Skeletal muscle cell (primary cell): ENCODE data around the gene GABRR1.

Experiments used
- DNase-seq: peaks from one replicate; pipeline ENCODE4 v3.0.0-alpha.2; 2010; ENCODE audit warnings: low read depth
- H3K4me3 ChIP-seq: 2 replicates; pipeline ENCODE4 v1.5.1; 2011; ENCODE audit warnings: low read depth, mild to moderate bottlenecking, control low read depth, low read length, moderate library complexity

GABRR1 gene

DNA sequence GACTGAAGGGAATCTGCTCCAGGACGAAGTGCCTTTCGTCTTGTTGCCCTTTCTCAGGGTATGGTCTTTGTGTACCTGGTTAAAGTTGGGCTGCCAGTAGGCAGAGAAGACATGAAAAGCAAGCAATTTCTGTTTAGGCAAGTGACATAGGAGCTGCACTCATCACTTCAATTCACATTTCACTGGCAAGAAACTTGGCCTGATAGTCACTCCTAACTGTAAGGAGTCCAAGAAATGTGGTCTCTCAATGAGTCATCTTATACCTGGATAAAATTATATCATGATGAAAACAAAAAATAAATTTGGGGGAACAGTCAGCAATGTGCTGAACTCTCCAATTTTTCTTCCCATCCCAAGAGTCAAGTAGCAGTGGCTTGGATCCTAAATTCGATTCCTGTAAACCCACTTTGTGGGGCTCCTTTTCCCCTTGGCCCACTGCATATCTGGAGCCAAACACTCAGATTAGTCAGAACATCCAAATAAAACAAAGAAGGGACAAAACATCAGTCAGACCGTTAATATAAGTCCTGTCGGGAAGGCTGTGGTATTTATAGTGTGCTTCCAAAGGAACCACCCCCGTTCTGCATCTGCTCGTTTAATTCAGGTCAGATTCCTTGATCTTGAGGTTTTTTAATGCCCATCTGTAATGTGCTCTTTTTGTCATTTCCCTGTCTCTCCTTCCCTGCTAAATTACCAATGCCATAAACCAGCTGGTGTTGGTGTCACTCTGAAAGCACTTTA is 5.0 kb upstream of the GABRR1 start:
- peak; percentile 56 for DNase-seq
- H3K4me3 ChIP-seq = no peak overlapping the region

DNA sequence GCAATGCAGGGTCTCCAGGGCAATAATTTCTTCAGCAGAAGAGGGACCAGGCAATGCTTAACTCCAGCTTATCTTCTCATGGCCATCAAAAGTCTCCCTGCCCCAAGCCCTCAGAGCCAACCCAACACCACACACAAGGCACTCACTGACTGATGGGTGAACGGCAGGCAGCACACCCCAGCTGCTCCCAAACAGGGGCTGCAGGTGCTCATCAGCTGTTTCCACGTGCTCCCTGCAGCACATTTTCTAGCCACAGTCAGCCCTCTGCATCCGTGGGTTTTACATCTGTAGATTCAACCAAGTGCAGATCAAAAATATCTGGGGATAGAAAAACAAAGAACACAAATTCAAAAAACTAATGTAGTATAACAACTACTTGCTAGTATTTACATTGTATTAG is 4.0 kb upstream of the GABRR1 start:
- no peak for DNase-seq
- no peak overlapping the region for H3K4me3 ChIP-seq

DNA sequence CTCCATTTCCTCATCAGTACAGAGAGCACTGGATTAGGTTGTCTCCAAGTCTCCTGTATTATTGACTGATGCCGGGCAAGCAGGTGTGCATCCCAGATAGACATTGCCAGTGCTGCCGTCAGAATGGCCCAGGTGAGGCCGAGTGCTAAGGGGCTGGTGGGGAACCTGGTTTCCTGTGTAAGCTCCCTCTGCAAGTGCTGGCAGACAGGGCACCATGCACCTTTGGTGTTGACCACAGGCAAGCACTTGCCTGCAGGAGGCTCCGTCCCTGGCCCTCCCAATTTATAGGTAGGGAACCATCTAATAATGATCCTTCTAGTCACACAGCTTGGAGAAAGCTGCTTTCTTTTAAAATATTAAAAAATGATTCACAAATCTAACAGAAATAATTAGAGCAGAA is 747 bp downstream of the GABRR1 start:
- DNase-seq = no peak
- H3K4me3 ChIP-seq = no peak overlapping the region

DNA sequence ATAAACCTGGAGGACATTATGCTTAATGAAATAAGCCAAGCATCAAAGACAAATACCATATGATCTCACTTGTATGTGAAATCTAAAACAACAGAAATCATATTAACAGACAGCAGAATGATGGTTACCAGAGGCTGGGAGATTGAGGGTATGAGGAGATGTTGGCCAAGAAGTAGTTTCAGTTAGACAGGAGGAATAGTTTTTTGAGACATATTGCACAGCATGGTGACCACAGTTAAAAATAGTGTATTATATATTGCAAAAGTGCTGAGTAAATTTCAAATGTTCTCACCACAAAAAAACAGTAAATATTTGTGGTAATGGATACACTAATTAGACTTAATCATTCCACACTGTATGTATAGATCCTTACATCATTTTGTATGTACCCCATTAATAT is 1.8 kb downstream of the GABRR1 start:
- no peak overlapping the region for H3K4me3 ChIP-seq
- DNase-seq = no peak

DNA sequence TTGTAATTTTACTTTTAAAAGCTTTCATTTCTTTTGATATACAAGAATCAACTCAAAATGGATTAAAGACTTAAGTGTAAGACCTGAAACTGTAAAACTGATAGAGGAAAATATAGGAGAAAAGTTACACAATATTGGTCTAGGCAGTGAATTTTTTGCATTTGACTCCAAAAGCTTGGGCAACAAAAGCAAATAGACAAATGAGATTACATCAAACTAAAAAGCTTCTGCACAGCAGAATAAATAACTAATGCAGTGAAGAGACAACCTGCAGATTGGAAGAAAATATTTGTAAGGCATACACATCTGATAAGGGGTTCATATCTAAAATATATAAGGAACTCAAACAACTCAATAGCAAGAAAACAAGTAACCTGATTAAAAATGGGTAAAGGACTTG is 3.0 kb downstream of the GABRR1 start:
- no peak overlapping the region for H3K4me3 ChIP-seq
- DNase-seq = no peak

DNA sequence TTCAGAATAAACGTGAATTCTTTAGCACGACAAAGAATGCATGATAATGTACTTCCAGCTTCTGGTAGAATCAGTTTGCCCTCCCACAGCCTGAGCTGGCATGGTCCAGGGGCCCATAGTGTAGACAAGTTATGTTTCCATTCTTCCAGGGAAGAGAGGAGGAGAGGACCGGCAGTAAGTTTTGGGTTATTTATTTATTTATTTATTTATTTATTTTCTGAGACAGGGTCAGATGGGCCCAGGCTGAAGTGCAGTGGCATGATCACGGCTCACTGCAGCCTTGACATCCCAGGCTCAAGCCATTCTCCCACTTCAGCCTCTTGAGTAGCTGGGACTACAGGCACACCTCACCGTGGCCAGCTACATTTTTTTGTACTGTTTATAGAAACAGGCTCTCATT is 4.7 kb downstream of the GABRR1 start:
- no peak overlapping the region for H3K4me3 ChIP-seq
- no peak for DNase-seq

DNA sequence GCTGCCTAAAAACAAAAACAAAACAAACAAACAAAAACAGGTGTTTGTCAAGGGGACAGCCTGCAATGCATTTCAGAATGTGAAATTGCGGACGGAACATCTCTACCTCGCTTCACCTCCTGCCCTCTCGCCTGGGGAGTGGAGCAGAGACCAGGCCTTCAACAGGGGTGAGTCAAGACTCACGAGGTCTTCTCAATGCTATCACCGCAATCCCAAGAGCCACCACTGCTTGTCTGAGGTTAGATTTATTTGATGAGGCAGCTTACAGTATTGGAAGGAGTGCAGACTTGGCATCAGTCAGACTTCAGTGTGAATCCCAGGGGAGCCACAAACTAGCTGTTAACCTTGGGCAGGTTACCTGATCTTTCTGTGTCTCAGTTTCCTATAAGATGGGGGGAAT is 7.7 kb downstream of the GABRR1 start:
- no peak for DNase-seq
- H3K4me3 ChIP-seq = no peak overlapping the region

DNA sequence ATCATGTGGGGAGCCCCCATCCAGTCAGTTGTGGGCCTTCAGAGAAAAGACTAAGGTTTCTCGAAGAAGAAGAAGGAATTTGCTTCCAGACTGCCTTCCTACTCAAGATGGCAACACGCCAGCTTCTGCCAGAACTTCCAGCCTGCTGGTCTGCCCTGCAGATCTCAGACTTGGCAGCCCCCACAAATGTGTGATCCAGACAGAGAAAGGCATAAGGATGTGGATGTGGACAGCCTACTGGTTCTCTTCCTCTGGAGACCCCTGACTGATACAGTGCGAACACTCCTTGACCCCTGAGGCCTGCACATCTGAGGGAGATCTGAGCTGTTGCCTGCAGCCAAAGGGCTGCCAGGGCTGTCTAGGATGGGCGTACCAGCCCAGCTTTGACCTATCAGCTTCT is 8.6 kb downstream of the GABRR1 start:
- H3K4me3 ChIP-seq = no peak overlapping the region
- DNase-seq = no peak

DNA sequence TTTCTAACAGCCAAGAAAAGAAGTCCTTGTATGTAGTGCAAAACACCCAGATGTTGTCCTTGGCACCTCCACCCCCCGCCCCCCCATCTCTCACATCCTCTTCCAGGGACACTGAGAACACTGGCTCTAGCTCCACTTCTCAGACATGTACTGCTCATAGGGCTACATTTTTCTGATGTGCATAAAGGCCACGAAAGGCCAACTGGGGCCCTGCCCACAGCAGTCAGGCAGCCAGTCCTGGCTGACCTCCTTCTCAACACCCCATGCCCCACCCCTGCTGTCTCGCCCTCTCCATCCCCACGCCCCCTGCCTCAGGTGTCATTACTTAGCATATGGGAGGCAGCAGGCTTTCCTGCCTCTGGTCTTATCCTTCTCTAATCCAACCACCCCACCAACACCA is 11.3 kb downstream of the GABRR1 start:
- DNase-seq = no peak
- no peak overlapping the region for H3K4me3 ChIP-seq

DNA sequence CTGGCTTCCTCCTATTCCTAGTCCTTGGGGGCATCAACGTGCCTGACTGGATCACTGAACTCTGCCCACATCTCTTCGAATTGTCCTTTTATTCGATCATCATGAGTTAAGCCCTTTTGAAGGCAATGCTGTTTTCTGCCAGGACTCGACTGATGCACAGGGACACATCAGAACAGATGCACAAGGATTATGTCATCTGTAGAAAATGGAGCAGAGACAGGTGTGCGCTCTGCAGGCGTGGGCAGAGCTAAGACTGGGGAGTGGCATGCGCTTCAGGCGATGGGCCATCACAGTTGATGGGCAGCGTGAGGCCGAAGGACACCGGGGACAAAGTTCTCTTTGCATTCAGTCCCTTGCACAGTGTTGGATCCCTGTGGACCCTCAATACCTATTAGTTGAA is 13.1 kb downstream of the GABRR1 start:
- H3K4me3 ChIP-seq = no peak overlapping the region
- DNase-seq = no peak

DNA sequence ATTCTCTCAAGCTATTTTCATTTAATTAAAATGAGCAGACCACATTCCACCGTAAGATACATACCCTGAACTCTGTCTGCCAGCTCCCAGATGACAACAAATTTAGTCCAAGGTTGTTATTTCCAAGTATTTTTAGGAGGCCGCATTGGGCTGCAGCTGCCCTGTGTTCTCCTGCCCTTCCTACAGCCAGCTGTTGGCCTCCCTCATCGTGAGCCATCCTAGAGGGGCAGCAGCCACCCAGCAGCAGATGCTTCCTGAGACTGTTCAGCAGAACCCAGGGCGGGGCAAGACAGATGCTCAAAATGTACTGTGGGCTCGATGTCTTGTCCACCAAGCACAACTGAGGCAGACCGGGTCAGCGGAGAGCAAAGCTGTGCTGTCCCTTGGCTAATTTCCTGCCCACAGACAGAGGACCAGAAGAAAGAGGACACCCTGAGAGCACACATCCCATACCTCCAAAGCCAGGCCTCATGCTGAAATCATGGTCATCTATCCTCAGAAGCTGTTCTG is 16.4 kb downstream of the GABRR1 start:
- no peak for DNase-seq
- H3K4me3 ChIP-seq = no peak overlapping the region

DNA sequence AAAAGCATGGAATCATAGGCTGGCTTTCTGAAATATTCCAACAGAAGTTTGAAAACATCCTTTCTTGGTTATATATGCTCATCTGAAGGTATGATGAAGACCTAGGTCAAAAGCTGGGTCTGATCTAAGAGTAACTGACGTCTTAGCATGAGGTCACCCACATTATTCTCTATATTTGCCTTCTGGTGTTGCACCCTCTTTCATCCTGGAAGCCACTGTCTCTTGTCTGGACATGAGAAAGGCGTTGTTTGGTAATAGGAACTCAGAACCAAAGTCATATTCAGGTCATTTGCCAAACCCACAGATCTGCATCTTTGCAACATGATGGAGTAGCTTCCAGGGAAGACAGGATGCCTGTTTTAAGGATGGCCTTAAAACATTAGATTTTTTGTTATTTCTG is 17.6 kb downstream of the GABRR1 start:
- no peak overlapping the region for H3K4me3 ChIP-seq
- no peak for DNase-seq

DNA sequence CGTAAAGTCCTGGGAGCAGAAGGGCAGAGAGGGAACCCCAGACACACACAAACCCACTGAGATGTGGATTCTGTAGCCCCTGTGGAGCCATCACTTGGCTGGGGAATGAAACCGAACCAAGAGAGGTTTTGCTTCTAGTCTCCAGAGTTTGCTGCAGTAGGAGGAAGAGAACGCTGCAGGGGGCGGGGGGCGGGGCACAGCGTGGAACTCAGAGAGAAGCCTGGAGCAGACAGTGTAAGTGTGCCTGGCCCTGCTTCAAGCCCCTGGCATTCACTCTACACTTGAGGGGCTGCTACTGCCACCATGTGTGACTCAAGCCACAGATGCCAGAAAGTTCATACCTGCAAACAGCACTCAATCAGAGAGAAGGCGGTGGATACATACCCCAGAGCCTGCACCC is 18.9 kb downstream of the GABRR1 start:
- H3K4me3 ChIP-seq = no peak overlapping the region
- no peak for DNase-seq

DNA sequence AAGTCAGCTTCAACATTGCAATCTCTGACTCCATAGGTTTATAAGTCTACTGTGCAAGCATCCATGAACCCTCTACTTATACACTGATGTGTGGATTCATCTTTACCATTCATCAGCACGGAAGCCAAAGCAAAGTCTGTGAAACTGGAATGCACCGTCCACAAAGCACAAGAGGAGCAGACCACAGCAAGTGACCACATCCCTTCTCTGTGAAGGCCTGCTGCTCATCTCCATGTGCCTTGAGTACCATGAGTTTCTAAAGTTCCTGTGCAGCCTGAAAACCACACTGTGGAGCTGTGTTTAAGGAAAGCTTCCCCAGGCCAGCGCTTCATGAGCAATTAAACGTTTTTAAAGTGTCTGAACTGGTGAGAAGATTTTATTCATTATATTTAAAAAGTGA is 20.0 kb downstream of the GABRR1 start:
- DNase-seq = no peak
- H3K4me3 ChIP-seq = no peak overlapping the region

DNA sequence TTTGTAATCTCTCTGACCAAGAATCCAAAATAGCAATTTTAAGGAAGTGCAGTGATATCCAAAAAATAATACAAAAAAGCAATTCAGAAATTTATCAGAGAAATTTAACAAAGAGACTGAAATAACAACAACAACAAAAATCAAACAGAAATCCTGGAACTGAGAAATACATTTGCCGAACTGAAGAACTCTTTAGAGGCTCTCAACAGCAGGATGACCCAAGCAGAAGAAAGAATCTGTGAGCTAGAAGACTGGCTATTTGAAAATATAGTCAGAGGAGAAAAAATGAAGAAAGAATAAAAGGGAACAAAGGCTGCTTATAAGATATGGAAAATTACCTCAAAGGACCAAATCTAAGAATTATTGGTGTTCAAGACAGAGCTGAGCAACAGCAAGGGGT is 22.6 kb downstream of the GABRR1 start:
- DNase-seq = no peak
- no peak overlapping the region for H3K4me3 ChIP-seq

DNA sequence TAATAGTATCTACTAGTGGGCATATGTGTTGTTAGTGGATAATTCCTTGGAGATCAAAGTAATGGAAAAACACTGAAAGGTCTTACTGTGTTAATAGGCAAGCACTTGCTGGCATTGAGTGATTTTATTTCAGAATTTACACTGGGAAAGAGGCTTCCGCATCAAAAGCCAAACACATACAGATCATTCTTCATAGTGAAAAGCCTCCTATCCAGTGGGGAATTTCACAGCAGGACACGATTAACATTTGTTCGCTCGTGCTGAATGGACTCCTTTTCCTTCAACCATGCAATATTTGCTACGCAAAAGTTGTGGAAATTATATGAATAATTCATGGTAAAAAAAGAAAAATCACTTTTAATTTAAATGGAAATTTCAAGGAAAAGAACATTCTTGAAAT is 26.4 kb downstream of the GABRR1 start:
- DNase-seq = no peak
- no peak overlapping the region for H3K4me3 ChIP-seq

DNA sequence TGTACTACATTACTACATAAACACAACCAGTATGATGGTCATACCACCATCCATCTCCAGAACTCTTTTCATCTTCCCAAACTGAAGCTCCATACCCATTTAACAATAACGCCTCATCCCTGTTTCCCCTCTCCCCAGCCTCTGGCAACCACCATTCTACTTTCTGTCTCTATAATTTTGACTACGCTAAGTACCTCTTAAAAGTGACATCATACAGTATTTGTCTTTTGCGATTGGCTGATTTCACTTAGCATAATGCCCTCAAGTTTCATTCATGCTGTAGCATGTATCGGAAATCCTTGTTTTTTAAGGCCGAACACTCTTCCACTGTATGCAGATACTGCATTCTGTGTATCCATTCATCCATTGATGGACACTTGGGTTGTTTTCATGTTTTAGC is 29.7 kb downstream of the GABRR1 start:
- no peak overlapping the region for H3K4me3 ChIP-seq
- no peak for DNase-seq

DNA sequence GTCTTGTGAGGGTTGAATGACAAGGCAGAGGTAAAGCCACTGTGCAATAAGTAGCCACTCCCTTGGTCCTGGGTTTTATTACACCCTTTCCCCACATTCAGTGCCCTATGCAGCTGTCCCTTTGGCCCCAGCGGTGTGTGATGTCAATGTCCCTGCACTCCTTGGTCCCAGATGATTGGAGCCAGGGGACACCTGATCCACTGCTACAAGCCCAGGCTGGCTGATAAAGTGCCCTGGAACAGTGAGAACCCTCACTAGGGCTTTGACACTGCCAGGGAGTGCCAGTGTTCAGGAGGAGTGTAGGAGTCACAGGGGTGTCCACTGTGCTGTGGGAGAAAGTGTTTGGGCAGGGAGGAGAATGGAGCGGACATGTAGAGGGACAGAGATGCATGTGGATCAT is 30.4 kb downstream of the GABRR1 start:
- no peak overlapping the region for H3K4me3 ChIP-seq
- DNase-seq = no peak

DNA sequence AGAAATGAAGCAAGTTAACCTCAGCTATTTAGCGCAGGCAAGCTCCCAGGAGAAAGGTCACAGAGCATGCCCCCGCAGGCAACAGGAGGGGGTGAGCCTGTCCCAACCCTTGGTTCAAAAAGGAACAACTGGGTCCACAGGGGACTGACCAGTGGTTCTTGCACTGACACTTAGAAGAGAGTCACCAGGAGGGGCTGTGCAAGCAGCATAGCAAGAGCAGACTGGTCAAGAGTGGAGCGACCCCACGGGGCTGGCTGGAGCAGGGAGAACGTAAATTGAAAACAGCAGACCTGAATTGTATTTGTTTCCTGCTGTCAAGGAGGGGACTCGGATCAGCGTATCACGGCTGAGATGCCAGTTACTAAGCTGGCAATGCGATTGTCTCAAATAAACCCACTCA is 32.8 kb downstream of the GABRR1 start:
- DNase-seq = no peak
- H3K4me3 ChIP-seq = no peak overlapping the region

DNA sequence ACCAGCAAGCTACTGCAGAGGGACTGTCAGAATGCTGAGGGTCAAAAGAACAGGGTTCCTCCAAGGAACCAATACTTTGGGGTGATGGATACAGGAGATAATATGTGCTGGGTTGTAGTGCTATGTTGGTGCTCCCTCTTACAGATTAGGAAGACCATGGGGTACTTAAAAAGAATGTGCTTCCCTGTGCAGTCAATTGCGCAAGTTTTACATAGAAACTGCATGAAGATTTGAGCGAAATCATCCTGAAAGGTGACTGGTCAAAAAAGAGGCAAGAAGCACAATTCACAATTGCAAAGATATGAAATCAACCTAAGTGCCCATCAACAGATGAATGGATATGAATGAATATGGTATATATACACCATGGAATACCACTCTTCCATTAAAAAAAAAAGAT is 33.9 kb downstream of the GABRR1 start:
- DNase-seq = no peak
- H3K4me3 ChIP-seq = no peak overlapping the region

DNA sequence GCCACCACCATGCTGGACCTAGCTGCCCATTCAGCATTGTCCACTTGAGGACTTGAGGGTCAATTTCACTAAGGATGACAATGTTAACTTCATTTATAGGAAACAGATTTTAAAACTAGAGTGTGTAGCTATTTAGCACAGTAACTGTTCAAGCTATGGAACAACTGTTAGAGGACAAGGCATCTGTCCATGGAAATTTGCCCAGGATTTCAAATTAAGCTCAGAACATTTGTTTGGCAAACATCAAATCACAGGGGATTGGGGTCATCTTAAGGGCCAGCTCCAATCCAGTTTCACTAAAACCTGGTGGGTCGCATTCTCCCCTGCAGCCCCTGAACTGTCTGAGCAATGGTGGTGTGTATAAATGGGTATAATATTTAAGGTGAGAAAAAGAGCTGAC is 36.2 kb downstream of the GABRR1 start:
- DNase-seq = no peak
- H3K4me3 ChIP-seq = no peak overlapping the region

DNA sequence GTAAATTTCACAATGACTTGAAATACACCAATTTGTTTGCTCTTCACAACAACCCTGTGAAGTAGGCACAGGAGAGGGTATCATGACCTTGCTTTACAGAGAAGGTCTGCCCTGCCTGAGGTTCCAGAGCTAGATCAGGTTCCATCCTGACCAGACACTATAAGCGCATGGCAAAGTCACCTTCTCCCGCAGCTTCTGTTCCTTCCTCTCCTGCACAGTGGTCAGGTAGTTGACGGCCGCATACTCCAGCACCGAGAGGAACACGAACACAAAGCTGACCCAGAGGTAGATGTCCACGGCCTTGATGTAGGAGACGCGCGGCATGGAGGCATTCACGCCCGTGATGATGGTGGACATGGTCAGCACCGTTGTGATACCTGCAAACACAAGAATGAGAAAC is 37.0 kb downstream of the GABRR1 start:
- H3K4me3 ChIP-seq = no peak overlapping the region
- DNase-seq = no peak
